ENCODE results near the gene ARHGAP24.

The ARHGAP24 gene

GRCh38 chr4:85951099-85951498 is 476.1 kb downstream of the ARHGAP24 start:
- TF ChIP-seq CTCF (IDR thresholded peaks at IDR 0.05): no peak

GRCh38 chr4:85952528-85952927 is 477.6 kb downstream of the ARHGAP24 start:
- no peak for TF ChIP-seq CTCF (IDR thresholded peaks at IDR 0.05)

DNA sequence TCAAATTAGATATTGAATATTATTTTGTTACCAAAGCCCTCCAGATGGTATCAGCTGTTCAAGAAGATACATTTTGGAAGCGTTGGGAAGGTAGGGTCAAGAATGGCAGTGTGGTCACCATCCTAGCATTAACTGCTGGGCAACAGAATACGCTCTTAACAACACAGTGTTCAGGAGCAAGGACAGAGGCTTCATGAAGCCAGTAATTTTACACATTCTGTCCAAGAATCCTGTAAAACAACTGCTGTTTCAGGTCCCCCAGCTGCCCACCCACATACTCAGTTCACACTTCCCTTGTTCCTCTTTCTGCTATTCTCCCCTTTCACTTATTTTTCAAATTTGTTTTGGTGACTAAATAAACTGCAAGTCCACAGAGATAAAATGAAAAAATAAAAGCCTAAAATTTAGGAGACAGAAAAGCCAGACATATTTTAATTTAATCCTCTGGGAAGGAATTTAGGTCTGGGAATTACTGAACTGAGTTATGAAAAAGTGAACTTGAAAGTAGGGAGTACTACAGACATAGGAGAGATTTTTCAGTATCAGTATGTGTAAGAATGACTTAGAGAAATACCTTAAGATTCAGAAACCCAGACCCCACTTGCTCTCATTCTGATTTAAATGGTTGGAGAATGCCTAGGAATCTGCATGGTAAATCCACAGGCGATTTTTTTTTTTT is 478.2 kb downstream of the ARHGAP24 start:
- TF ChIP-seq CTCF (IDR thresholded peaks at IDR 0.05): no peak

DNA sequence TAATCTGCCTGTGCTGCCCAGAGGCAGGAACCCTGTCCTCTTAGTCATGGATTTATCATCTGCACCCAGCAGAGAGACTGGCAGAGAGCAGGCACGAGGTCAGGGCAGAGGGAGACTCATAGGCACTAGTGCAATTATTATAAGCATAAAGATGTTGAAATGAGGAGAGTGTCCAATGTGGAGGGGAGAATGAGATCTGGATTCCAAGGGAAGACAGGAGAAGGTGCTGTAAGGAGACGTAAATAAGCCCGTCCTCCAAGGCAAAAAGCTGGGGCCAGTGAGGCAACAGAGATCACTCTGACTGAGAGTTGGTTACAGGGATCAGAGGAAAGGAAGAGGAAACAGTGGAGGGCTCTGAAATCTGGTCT is 478.7 kb downstream of the ARHGAP24 start:
- no peak for TF ChIP-seq CTCF (IDR thresholded peaks at IDR 0.05)

DNA sequence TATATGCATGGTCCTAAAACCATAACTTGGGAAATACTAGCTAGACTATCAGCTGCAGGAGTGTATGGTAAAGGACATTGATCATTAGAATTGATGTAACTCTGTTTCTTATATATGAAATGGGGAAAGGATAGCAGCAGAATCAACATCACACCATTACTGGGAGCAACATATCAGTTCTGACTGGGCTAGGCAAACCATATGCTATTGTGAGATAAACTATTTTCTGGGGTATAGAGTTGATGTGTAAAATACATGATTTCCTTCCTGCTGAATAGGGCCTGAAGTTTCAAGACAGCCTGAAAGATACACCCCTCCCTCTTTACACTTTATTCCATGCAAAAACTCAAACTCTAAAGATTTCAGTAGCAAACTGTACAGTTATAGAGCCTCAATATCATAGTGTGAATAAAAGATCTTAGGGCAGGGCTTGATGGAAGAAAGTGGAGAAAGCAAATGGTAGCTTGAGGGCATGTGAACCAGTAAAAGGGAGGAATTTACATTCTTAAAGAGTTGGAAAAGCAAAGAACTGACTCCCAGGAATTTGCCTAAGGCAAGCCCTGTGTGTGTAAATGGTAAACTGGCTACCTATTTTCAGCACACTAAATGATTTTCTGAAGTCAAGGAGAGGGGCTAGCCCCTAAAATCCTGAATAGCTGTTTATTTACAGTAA is 480.8 kb downstream of the ARHGAP24 start:
- TF ChIP-seq CTCF (IDR thresholded peaks at IDR 0.05): no peak

DNA sequence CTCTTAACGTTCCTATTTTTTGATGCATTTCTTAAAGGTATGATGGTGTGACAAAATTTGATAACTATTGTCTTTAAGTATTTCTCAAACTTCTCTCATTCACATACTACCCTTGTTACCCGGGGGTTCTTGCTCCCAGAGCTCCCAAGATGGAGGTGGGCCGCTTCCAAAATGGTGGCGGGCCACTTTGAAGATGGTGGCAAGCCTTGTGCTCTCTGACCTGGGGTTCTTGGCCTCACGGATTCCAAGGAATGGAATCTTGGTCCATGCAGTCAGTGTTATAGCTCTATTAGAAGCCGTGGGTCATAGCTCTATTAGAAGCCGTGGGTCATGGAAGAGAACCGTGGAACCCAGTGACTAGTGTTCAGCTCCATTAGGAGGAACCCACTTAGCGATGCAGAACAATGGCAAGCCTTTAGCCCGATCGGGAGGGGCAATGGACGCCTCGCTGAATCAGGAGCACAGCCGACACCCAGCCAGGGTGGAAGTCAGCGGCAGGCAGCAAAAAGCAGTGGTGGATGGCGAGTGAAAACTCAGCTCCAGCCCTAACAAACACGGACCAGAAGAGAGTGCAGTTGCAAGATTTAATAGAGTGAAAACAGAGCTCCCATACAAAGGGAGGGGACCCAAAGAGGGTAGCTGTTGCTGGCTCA is 481.5 kb downstream of the ARHGAP24 start:
- no peak for TF ChIP-seq CTCF (IDR thresholded peaks at IDR 0.05)

GRCh38 chr4:85961887-85962286 is 486.9 kb downstream of the ARHGAP24 start:
- no peak for TF ChIP-seq CTCF (IDR thresholded peaks at IDR 0.05)

All from LNCAP (cell line).